ENCODE data around the gene NMRAL1.

Gene NMRAL1

GRCh38 chr16:4426722-4427372 lies 47.6 kb downstream of the NMRAL1 start:
- DNase-seq (ENCODE audit: extremely low read depth in 1 of 2, low read depth in 1 of 2): no peak

- DNase-seq (ENCODE audit: extremely low read depth in 1 of 2, low read depth in 1 of 2): no peak
These were observed 48.3 kb downstream of the NMRAL1 start for GRCh38 chr16:4426021-4426684.

DNA sequence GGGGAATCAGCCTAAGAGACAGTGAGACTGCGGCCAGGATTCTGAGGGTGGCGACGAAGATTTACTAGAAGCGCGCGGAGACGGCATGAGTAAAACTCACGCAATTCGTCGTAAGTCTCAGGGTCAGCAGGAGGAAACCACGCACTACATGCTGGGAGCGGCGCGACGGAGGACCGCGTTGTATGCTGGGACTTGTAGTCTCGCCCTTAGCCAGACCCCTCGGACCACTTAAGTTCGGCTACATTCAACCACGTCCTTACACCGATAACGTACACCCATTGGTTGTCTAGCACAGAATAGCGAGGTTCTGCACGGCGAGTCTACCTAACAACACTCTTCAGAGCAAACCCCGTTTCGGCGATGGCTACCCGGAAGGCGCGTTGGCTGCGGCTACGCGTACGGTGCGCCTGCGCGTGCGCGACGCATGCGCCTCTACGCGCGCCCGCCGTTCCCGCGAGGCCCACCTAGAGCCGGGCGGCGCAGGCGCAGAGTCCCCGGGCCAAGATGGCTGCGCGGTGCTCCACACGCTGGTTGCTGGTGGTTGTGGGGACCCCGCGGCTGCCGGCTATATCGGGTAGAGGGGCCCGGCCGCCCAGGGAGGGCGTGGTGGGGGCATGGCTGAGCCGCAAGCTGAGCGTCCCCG lies 48.9 kb downstream of the NMRAL1 start, which contains the start of gene DNAJA3:
DNAJA3 (plus strand) TSS at position 491 of the 643 bp plus-strand sequence; CDS start at position 505, 14 bp downstream.
- peak; percentile 85 to 86 for DNase-seq (ENCODE audit: extremely low read depth in 1 of 2, low read depth in 1 of 2)

DNA sequence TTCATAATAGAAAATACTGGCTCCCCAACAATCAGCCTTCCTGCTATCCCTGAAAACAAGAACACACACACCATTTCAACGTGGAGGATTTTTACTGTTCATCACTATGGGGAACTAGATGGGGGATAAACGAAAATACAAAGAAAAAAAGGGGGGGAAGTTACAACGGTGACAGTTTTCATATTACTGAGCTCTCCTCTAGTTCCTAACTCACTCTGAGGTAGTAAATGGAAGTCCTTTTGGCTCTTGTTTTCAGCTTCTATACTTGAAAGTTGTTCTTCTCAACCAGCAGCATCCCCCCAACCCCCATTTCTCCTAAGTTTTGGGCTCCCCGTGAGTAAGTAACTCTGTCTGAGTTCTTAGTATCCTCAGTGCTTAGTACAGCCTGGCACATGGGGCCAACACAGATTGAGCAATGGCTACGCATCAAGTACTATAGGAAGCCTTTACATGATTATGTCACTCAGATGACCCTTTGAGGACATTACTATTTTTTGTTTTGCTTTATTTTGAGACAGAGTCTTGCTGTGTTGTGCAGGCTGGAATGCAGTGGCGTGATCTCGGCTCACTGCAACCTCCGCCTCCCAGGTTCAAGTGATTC lies 53.8 kb downstream of the NMRAL1 start:
- DNase-seq (ENCODE audit: extremely low read depth in 1 of 2, low read depth in 1 of 2): no peak

GRCh38 chr16:4419402-4419959 lies 54.9 kb downstream of the NMRAL1 start:
- DNase-seq (ENCODE audit: extremely low read depth in 1 of 2, low read depth in 1 of 2): no peak

- DNase-seq (ENCODE audit: extremely low read depth in 1 of 2, low read depth in 1 of 2): peak; percentile 96
These were observed 58.0 kb downstream of the NMRAL1 start, which contains the start of gene CORO7 for GRCh38 chr16:4416200-4417032. TSS of gene CORO7 (minus strand) at chr16:4416596. CDS start at chr16:4416518, 78 bp downstream.

GRCh38 chr16:4415538-4416199 lies 58.8 kb downstream of the NMRAL1 start:
- DNase-seq (ENCODE audit: extremely low read depth in 1 of 2, low read depth in 1 of 2): no peak

- peak; percentile 77 to 87 for DNase-seq (ENCODE audit: extremely low read depth in 1 of 2, low read depth in 1 of 2)
These were observed 60.1 kb downstream of the NMRAL1 start for GRCh38 chr16:4414187-4414917.

DNA sequence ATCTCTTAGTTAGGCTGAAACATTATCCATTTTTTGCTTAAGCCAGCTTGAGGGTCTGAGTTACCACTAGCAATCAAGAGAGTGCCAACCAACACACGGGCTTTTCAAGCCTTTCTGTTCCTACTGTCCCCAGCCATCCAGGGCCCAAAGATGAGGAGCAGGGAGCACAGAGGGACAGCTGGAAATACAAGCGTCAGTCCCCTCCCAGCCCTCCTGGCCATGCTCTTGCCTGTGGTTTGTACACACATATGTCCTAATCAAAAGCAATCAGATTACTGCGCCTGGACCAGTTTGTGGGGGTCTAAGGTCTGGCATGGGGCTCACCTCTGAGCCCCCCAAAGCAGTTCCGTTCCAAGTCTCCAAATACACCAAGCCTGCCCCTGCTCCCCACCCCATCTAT lies 61.6 kb downstream of the NMRAL1 start:
- DNase-seq (ENCODE audit: extremely low read depth in 1 of 2, low read depth in 1 of 2): no peak

- no peak for DNase-seq (ENCODE audit: extremely low read depth in 1 of 2, low read depth in 1 of 2)
These were observed 62.3 kb downstream of the NMRAL1 start for GRCh38 chr16:4412159-4412558.
